Stimulated activated CD4-positive, alpha-beta T cell treated with anti-CD3 and anti-CD28 coated beads, Interleukin-4, amount 100 ng/mL, for 48 hours (primary cell): ENCODE measurements around the gene GRIN2A.

Experiments used
- DNase-seq, 2 donors: peaks; one replicate each; pipeline ENCODE4 v3.0.0-alpha.2; 2020; ENCODE audit warnings: low read depth in 2 of 2

GRIN2A gene

DNA sequence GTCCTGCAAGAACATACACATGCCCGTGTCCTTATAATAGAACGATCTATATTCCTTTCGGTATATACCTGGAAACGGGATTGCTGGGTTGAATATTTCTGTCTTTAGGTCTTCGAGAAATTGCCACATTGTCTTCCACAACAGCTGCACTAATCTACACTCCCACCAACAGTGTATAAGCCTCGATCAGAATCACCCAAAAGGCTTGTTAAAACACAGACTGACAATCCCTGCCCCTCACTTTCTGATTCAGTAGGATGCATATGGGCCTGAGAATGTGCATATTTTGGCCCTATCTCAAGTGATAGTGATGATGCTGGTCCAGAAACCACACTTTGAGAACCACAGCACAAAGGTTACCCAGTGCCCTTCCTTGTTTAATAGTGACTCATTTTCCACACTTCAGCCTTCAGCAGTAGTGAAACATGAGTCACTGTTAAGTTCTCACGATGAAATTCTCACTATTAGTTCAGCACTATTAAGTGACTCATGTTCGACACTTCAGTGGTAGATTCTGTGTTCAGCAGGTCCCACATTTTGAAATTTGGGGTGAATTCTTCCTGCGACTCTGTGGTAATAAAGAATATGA, 215.6 kb downstream of the GRIN2A start:
- no peak for DNase-seq

DNA sequence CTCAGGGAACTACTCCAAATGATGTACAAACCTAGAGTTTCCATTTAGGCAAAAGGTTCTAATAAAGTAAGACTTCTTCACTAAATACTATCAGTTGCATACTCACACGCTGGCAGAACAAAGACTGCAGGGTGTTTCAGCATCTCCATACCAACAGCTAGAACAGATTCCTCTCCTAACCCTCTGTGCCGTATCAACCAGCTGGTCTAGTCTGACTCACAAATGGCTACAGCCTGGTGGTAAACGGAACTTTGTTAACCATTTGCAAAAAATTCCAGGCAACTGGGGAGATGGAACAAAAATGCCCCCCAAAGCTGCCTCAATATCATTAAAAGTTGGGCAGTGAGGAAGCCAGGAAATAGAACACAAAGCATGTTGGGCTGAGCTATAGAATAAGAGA, 217.1 kb downstream of the GRIN2A start:
- DNase-seq, result no peak

DNA sequence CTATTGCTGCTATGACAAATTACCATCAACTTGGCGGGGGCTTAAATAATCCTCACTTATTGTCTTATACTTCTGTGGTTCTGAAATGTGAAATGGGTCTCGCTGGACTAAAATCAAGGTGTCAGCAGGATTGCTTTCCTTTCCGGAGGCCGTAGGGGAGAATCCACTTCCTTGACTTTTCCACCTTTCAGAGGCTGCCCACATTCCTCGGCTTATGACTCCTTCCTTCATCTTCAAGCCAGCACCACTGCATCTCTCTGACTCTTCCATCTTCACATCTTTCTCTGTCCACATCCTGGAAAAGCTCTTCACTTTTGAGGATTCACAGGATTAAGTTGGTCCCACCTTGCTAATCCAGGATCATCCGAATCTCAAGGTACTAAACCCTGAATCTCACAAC, 217.8 kb downstream of the GRIN2A start:
- no peak for DNase-seq

DNA sequence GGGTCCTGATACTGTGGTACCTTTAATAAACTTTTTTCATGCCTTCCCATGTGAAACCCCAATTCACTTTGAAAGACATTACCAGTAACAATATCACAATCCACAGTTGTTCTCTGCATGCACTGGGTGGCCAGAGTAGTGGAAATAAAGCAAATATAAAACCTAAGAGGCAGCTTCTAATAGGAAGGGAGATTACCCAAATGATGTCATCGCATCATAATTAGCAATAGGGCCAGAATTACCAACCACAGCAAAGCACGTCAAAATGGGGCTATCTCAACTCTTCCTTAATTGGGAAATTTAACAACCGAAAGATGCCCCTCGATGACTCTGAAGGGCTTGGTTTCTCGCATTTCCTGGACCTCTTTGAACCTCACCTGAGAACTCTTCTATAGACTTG, 224.8 kb downstream of the GRIN2A start:
- no peak for DNase-seq

DNA sequence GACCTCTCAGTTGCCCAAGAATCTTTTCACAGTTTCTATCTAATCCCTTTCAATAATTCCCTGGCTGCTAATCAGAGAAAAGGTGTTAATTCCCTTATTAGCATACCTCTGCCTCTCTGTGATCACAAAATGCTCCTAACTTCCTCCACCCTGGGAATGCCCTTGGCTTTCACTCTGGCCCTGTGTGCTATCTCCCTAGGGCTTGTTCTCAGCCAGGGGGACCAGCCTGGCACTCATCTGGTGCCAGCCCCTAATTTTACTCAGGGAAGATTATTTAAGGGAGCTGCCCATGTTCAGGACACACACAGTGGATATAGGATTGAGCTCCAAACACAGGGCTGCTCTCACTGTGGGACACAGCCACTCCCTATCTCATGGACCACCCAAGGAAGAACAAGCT, 225.2 kb downstream of the GRIN2A start:
- no peak for DNase-seq

DNA sequence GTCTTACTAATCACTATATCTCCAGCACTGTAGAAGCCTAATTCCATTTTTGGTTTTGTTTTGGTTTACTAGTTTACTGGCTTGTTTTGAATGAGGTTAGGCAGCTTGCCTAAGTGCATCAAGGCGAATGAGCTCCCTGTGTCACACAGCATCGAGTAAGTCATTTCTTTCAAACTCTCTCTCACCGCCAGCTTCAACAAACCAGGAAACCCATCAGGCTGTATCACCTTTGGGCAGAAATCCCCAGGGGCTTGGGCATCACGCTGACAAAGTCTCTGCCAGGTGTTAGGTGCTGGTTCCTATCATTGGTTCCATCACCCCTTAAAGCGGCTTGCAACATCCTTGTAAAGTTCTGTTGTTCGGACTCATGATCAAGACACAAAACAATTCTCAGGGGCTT, 226.6 kb downstream of the GRIN2A start:
- no peak for DNase-seq

DNA sequence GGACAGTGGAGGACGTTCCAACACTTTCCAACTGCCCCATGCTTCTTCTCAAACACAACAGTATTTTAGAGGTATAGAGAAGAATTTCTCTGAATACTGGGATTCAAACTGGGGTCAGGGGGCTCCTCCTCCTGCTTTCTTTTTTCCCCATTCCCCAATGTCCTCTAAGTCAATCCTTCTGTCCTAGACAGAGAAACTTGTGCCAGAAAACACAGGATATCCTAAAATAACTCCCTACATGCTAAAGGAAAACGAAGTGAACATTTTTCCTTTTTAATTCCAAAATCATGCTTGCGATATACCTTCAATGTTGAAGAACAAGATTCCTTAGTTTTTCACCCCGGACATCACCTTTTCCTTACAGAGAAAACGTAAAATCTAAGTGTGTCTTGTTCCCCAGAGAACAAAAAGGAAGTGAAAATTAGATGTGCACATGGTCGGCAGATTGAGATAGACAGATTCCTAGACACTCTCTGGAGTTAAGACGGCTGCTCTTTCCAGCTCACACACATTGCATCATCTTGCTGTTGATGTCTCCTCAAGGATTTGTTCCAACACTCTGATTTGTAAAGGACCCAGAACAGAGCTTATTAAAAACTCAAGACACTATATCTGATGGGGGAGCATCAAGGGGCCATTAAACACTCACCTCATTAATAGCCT, 228.2 kb downstream of the GRIN2A start:
- no peak for DNase-seq

DNA sequence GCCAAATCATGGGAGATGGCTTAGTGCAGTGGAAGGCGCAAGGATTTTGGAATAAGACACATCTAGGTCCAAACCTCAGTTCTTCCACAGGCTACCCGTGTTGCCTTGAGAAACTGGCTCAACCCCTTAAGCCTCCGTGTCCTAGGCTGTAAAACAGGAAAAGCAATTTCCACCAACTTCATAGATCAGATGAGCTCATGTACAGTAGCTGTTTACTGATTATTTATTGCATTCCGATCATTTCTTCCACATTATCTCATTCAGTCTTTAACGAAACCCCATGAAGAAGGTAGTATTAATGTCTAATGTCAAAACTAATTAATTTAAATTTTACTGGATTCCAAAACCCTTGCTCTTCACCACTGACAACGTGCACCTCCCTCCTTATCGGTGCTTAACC, 231.6 kb downstream of the GRIN2A start:
- DNase-seq, result no peak

DNA sequence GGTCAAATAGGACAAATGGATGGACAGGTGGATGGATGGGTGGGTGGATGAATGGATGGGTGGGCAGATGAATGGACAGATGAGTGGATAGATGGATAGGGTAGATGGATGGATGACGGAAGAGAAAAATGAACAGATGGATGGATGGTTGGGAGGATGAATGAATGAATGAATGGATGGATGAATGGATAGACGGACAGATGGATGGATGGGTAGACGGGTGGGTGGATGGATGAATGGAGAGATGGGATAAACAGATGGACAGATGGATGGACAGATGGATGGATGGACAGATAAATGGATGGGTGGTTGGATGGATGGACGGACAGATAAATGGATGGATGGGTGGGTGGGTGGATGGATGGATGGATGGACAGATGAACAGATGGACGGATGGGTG, 232.8 kb downstream of the GRIN2A start:
- DNase-seq, result no peak

DNA sequence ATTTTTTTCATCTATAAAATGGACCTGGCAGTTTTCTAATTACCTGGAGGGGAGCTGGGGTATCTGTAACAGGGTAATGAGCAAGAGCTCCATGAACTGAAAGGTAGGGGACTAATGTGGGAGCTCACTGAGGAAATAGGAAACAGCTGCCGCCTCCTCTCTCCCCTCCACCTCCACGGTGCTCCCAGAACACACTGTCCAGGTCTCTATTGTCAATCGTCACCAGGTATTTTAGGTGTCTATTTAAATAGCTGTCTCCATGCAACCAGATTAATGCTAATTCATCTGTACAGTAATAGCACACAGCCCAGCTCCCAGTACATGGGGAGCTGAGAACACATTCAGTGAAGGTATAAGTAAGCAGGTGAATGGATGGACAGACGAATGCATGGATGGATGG, 233.3 kb downstream of the GRIN2A start:
- DNase-seq, result no peak

DNA sequence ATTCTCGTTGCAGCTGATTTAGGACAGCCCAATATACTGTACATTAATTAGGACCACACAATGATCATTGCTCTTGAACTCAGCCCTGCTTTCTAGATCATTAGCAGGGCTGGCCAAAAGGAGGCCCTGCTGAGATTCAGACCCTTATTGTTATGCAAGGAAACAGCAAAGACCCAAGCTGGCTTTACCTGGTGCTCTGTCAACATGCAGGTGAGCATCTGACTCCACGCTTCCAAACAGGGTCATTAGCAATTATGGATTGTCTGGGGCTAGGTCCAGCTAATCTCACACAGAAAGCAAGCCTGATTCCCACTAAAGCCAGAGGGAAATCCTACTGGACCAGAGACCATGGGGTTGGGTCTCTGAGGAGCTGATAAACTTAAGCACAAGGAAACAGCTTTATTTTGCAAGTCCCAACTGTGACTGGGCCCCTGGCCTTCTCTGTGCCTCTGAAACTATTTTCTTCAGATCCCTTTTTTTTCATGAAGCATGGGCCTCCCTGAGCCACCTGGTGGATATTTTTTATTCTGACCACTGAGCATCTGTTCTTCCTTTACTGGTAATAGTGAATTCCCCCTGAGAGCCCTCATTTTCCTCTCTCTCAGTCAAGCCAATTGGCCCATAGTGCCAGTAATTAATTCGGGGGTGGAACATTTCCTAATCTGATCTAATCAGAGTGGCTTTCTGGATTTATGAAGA, 236.1 kb downstream of the GRIN2A start:
- no peak for DNase-seq

DNA sequence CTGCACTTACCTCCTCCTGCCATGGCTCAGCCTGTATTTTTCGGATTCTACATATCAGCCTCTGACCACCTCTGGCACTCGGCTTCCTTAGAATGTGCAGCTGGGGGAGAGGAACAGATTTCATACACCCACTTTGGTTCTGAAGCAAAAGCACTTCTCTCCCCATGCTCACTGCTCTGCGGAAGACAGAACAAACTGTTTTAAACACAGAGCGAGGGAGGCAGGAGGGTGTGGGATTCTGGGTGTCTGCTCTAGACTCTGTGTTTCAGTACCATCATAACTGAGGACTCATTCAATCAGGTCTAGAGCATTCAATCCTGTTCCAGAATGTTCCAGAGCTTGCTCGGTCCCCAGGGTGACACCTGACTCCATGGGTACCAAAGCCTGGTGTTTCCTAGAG, 239.1 kb downstream of the GRIN2A start:
- DNase-seq, result no peak

DNA sequence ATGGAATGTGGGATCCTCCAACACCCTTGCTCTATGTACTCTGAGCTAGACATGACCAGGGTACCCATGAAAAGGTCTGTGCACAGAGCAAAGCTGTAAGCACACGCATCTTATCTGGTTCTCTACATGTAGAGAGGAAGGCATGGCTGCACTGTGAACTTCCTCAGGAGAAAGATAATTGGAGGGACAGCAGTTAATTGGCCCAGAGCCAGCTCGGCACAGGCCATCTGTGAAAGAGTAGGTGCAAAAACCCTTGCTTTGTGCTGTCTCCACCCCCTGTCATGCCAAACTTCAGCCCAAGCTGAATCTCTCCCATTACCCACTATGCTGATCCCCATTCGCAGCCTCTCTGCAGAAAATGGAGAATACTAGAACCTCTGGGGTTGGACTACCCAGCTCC, 241.0 kb downstream of the GRIN2A start:
- no peak for DNase-seq

DNA sequence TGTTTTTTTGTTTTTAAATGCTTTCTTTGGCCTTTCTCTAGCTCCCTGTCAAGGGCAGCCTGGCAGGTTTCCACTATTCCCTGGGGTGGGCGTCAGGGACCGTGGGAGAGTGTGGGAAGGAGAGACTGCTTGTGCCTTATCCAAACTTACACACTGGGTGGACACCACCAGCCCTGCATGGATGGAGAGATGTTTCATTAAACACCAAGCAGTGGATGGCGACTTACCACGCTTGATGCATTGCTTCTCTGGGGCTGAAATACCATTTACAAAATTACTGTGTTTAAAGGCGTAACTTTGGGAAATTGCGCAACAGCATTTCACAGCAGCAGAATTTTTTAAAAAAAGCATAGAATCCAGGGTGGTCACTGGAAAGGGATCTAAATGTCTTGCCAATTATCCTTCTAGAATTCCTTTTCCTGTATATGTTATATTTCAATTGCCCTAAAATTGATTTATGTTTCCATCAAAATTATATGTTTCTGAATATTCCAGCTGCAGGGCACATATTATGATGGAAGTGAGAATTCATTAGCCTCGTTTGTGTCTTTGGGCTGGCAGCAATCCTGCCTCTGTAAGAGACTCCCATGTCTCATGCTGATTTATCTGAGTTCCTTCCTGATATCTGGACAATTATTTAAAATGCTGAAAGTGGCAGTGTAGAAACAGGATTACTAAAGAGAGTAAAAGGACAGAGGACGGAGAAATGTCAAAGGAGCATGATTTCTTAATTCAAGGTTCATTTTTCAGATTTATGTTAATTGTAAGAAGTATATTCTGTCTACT, 247.3 kb downstream of the GRIN2A start:
- DNase-seq, result no peak

DNA sequence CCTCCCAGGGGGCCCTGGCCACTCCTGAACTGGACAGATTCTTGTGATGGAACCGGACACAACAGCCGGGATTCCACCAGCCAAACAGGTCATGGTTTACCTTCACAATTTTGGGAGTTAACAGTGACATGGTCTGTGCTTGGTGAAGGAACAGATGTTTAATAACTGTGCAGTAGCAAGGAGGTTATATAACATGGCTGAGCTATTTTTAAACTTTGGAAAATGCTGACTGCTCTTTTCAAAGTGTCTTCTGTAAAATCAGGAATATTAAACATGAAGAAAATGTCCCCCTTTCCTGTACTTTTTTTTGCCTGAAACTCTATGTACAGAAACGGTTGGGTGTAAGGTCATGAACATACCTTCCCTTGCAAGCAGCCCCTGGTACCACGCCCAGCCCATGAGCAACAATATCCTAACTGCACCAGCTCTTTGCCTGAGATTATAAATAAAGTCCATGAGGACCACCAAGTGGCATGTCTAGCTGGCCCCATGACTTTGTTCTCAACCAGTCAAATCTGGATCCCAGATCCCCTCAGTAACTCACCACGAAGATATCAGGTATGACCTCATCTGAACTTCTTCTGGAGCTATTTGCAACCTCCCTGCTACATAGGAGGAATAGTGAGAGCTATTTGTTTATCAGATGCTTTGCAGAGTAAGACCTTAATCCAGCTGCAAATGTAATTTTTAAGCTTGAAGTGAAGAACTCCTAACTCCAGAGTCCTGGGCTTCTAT, 249.1 kb downstream of the GRIN2A start:
- no peak for DNase-seq

DNA sequence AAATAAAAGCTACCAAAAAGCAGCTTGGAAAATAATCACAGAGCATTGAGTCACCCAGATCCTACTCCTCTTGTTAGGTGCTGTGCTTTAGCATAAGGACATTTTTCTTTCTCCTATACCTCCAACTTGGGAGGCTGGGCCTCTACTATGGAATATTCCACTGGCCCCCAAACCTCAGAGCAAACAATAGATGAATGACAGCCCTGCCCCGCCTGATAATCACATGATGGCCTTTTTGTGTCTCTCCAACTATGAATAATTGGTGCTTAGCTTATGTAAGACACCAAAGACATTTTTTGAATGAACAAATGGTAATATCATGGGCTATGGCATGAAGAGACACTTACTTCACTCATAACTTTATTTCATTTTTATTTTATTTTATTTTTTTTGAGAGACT, 250.2 kb downstream of the GRIN2A start:
- DNase-seq, result no peak

DNA sequence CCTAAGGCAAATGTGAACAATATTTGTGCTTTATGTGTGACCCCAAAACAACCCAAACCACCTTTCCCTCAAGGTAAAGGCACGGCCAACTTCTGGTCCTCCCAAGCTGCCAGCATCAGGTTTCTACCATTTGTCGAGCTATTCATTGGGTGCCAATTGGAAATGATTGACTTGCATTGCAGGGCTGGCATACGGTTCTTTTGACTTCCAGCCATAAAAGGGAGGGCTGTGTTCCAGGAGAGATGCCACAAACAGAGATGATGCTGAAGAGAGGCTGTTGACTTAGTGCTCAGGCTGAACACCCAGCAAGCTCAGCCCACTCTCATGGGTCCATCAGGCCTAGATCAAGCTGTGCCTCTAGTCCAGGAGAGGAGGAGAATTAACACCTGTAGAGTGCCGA, 252.4 kb downstream of the GRIN2A start:
- no peak for DNase-seq

DNA sequence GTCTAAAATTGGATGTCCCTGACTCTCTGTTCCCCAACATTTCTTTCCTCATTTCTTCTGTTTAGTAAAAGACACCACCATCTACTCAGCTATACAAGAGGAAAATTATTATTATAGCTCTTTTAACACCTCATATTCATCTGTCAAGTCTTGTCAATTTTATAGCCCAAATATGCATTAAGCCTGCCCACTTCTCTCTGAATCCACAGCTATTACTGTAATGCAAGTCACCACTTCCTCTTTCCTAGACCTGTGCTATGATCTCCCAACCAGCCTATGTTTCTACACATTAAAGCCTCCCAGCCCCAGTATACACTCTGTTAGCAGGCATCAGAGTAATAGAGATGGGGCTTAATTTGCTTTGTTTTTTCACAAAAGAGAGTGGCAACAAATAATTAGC, 252.9 kb downstream of the GRIN2A start:
- DNase-seq, result no peak

DNA sequence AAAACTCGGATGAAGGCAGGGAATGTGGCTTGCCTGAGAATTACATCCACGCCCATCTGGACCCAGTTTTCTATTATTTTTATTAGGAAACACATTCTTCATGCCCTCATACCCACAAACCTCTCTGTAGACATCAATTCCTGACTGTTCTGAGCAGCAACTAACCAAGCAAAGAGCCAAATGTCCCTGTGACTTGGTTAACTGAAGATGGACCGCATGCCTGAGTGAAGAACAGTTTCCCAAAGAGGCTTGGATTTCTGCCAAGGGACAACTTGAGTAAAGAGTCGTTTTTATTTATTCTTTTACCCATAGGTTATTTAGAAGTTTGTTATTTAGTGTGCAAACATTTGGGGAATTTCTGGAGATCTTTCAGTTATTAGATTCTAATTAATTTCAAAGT, 259.8 kb downstream of the GRIN2A start:
- no peak for DNase-seq

DNA sequence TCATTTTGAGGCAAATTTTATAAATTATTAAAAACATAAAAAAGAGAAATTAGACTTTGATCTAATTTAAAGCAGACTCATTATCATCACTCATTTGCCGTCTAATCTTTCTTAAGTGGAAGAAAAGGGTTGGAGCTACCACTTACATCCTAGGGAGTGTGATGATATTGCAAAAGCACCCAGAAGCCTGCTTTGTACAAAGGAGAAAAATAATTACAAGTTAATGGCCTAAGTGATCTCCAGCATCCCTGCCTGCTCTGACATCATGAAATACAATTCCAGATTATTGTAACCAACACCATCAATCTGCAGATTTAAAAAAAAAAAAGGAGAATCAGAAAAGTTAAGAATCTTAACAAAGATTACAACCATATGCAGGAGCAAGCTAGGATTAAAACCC, 260.2 kb downstream of the GRIN2A start:
- no peak for DNase-seq

DNA sequence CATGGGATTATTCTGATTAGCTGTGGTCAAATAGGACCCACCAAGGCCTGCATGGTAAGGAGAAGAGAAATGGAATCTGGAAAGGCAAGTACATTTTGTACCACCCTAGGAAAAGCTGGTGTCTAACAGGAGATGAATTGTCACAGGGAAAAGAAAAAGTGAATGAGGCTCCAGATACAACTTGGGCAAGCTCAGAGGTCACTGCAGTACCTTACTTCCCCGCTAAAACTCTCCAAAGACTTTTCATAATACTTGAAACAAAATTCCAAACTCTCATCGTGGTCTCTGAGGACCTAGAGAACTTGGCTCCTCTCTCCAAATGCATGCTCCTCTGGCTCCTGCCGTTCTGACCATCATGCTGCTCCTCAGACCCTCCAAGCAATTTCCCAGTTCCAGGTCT, 262.8 kb downstream of the GRIN2A start:
- DNase-seq, result no peak

DNA sequence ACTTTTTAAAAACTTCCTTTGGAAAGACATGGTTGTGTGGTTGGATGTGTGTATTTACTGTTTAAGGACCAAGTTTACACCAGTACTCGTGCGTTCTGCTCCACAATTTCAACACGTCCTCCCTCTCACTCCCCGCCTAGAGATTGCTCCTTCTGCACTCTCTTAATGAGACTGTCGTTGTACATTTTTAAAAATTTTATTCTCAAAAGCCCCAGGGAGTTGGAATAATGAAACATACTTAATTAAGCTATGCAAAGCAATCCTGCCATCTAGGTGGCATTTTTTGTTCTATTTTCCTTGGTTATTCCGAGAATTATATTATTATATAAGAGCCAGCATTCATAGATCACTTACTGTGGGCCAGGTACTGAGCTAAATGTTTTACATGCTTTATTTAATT, 264.5 kb downstream of the GRIN2A start:
- no peak for DNase-seq
